Subcutaneous adipose tissue (tissue), 4 donors: Measurements from ENCODE around the gene CHD2. TPM values are rescaled to one million over a fixed set of nuclear protein-coding genes. Genes with fewer than 3 reads are reported as not detected.

ENCODE experiments used
- total RNA-seq, 4 donors: library from RNA; depleted of rRNA; stranded (reverse); fragments of >200 nt; gene quantifications; one replicate each; pipeline ENCODE4 v1.1.0, GENCODE V29; 2016
- TF ChIP-seq, protein P1 (sequence below): fragments of 450-650 bp; IDR thresholded peaks from one replicate; pipeline ENCODE4 v1.5.1; 2016; ENCODE audit warnings: low read depth, mild to moderate bottlenecking, control low read depth, antibody characterized with exemption, moderate library complexity

Gene CHD2
- total RNA-seq, 4 donors from 2014 or later = 115 to 142 (median 128) TPM

DNA sequence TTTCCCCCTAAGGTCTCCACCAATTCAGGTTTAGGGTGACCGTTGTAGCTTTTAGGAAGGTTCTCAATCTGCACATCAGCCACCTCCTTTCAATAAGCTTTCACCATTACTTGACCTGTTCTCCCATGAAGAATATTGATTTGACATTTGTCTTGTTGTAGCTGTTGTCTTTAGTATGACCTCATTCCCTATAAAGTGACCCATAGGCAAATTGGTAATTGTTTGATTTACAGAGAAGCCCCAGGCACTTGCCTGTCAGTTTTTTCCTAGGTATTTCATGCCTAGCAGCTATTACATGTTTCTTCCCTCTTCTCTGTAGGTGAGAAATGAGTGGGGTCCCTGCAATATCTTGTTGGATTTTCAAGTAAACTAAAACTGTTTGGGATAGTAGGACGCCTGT lies 36.0 kb downstream of the CHD2 start:
- TF ChIP-seq, protein P1, sequence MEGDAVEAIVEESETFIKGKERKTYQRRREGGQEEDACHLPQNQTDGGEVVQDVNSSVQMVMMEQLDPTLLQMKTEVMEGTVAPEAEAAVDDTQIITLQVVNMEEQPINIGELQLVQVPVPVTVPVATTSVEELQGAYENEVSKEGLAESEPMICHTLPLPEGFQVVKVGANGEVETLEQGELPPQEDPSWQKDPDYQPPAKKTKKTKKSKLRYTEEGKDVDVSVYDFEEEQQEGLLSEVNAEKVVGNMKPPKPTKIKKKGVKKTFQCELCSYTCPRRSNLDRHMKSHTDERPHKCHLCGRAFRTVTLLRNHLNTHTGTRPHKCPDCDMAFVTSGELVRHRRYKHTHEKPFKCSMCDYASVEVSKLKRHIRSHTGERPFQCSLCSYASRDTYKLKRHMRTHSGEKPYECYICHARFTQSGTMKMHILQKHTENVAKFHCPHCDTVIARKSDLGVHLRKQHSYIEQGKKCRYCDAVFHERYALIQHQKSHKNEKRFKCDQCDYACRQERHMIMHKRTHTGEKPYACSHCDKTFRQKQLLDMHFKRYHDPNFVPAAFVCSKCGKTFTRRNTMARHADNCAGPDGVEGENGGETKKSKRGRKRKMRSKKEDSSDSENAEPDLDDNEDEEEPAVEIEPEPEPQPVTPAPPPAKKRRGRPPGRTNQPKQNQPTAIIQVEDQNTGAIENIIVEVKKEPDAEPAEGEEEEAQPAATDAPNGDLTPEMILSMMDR = no peak

DNA sequence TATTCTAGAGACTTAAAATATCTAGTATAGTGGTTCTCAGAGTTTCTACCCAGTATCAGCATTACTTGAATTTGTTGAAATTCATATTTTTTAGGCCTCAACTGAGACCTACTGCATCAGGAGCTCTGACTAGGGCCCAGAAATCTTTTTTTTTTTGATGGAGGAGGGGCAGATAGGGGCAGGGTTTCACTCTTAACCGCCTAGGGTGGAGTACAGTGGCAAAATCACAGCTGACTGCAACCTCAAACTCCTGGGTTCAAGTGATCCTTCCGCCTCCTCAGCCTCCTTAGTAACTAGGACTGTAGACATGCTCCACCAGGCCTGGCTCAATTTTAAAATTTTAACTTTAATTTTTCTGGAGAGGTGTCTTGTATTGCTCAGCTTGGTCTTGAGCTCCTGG lies 36.6 kb downstream of the CHD2 start:
- TF ChIP-seq, protein P1 = no peak

DNA sequence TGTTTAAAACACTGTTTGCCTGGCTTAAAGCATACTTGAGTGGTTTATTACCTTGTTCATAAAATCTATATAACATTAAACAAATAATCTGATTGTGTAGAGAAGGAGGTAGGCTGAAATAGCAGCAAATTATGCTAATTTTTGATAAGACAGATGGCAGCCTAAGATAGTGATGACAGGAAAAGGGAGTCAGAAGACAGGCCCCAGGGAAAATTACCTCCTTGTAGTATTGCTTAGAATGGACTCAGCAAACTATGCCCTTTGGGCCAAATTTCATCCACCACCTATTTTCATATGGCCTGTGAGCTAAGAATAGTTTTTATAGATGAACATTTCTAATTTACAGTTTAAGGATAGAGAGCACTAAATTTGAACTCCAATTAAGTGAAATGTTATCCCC lies 37.8 kb downstream of the CHD2 start:
- TF ChIP-seq, protein P1 = no peak

DNA sequence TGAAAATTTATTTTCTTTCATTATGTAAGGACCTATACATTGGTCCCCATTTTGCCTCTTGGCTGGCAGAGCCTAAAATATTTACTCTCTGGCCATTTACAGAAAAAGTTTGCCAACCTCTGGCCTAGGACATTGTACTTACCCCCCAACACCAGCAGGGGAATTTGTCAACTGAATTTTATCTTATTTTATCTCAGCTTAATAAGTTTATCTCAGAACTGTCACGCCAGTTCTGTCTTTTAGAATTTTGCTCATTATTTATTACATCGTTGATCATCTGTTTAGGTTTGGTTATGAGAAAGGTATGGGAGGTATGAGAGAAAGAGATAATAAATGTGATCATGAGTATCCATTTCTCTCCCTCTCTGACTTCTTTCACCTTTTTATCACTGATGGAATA lies 38.3 kb downstream of the CHD2 start:
- TF ChIP-seq, protein P1 = no peak

DNA sequence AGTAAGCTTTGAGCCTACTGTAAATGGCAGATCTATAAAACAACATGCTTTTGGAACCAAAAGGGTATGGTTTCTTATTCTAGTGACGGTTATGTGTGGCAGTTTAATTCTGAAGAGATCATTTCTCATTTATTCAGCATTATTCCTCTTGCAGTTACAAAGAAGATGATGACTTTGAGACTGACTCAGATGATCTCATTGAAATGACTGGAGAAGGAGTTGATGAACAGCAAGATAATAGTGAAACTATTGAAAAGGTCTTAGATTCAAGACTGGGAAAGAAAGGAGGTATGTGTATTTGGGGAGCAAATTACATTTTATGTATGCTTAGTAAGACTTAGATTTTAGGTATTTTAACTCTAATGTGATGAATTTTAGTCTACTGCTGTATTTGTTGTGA lies 41.5 kb downstream of the CHD2 start:
- TF ChIP-seq, protein P1 = no peak

DNA sequence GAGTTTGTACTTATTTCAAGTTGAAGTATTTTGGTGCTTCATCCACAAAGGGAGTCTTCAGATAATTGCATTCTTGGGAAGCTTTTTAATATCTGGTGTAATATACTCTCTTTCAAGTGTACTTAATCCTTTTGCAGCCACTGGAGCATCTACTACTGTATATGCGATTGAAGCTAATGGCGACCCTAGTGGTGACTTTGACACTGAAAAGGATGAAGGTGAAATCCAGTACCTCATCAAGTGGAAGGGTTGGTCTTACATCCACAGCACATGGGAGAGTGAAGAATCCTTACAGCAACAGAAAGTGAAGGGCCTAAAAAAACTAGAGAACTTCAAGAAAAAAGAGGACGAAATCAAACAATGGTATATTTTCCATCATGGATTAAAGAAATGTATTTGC lies 42.6 kb downstream of the CHD2 start:
- TF ChIP-seq, protein P1 = no peak

DNA sequence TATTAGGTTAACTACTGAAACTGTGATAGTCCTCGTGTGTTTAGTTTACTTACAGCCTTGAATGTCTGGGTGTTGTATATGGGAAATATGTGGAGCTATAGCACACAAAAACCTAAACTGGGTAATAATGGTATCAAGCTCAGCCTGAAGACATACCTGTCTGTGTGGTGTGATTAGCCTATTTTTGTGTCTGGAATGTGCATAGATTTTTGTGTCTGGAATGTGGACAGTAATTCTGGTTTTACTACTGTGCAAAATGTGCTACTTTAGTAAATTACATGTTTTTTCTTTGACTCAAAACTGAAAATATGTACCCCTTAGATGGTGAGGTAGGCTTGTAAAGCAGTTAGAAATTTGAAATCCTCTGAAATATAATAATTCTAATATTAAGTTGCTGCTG lies 43.5 kb downstream of the CHD2 start:
- TF ChIP-seq, protein P1 = no peak
